Stimulated activated CD8-positive, alpha-beta memory T cell treated with anti-CD3 and anti-CD28 coated beads, Interleukin-15, amount 100 ng/mL, for 24 hours (primary cell): ENCODE data around the gene OR1I1.

Experiments
- DNase-seq: peaks from one replicate; pipeline ENCODE4 v3.0.0-alpha.2; 2020; ENCODE audit warnings: low read depth

OR1I1 gene

DNA sequence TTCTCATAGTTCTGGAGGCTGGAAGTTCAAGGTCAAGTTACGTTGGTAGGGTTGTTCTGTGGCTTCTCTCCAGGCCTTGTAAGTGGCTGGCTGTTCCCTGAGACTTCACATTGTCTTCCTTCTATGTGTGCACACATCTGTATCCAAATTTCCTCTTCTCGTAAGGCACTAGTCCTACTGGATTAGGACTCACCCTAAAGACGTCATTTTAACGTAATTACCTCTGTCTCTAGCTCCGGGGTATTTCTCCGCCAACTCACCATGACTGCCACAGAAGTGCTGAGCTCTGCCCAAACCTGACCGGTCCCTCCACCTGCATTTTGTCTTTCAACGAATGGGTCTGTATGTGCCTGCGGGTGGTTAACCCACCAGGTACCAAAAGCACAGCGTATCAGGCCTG, 16.4 kb downstream of the OR1I1 start:
- no peak for DNase-seq

DNA sequence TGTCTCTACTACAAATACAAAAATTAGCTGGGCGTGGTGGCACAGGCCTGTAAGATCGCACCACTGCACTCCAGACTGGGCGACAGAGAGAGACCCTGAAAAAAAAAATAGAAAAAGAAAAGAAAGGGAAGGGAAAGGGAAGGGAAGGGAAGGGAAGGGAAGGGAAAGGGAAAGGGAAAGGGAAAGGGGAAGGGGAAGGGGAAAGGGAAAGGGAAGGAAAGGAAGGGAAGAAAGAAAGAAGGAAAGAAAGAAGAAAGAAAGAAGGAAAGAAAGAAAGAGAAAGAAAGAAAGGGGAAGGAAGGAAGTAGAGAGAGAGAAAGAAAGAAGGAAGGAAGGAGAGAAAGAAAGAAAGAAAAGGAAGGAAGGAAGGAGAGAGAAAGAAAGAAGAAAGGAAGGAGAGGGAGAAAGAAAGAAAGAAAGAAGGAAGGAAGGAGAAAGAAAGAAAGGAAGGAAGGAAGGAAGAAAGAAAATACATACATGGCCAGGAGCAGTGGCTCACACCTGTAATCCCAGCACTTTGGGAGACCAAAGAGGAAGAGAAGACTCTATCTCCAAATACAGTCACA, 17.1 kb downstream of the OR1I1 start:
- DNase-seq = no peak

DNA sequence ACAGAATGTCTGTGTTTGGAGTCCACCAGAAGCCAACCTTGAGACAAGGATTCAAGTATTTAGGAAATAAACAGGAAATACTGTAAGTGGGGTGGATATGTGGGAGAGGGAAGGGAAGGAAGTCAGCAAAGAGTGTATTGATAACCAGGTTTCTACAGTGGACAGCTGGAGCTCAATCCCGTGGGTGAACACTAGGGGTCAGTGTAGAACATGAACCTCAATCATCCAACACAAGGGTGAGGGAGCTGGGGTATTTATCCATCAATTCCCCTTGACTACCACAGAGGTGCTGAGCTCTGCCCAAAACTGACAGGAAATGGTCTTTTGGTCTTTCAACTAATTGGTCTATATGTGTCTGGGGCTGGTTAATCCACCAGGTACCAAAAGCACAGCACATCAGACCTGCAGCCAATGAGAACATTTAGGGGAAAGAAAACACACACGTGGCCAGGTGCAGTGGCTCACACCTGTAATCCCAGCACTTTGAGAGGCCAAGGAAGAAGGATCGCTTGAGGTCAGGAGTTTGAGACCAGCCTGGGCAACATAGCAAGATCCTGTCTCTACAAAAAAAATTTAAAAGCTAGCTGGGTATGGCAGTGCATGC, 19.6 kb downstream of the OR1I1 start:
- no peak for DNase-seq

DNA sequence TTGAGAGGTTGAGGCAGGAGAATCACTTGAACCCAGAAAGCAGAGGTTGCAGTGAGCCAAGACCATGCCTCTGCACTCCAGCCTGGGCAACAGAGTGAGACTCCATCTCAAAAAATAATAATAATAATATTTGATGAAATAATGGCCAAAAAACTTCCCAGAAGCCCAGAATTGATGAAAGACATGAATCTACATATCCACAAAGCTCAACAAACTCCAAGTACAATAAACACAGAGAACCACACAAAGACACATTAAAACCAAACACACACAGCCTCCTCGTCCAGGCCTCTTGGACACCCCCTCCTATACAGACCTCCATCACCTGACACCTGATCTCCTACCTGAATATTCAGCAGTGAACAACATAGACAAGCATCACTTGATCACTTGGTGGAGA, 22.0 kb downstream of the OR1I1 start:
- no peak for DNase-seq

DNA sequence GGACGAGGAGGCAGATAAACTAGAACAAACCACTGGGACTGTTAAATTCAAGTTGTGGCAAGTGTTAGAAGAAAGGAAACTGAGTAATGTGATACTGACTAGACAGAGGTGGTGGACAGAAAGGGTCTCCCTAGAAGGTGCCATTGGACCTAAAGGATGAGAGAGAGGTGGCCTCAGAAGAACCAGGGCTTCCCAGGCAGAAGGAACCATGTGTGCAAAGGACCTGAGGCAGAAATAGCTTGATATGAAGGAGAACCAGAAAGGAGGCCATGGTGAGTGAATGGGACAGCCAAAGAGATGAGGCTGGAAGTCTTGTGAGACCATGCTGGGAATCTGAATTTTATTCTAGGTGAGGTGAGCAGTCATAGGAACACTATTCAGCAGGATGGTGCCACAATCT, 22.4 kb downstream of the OR1I1 start:
- no peak for DNase-seq

DNA sequence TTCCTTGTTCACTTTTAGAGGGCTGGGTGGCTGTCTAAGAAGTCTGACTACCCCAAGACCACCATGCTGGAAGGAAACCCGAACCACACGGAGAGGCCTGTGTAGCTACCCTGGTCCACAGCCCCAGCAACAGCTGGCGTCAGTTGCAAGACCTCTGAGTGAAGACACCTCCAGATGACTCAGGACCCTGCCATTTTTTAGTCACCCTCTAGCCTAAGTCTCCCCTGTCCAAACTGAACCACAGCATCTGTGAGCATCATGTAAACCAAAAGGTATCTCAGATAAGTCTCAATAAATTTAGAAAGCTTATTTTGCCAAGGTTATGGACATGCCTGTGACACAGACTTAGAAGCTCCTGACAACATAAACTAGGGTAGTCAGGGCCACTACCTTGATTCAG, 23.0 kb downstream of the OR1I1 start:
- no peak for DNase-seq

DNA sequence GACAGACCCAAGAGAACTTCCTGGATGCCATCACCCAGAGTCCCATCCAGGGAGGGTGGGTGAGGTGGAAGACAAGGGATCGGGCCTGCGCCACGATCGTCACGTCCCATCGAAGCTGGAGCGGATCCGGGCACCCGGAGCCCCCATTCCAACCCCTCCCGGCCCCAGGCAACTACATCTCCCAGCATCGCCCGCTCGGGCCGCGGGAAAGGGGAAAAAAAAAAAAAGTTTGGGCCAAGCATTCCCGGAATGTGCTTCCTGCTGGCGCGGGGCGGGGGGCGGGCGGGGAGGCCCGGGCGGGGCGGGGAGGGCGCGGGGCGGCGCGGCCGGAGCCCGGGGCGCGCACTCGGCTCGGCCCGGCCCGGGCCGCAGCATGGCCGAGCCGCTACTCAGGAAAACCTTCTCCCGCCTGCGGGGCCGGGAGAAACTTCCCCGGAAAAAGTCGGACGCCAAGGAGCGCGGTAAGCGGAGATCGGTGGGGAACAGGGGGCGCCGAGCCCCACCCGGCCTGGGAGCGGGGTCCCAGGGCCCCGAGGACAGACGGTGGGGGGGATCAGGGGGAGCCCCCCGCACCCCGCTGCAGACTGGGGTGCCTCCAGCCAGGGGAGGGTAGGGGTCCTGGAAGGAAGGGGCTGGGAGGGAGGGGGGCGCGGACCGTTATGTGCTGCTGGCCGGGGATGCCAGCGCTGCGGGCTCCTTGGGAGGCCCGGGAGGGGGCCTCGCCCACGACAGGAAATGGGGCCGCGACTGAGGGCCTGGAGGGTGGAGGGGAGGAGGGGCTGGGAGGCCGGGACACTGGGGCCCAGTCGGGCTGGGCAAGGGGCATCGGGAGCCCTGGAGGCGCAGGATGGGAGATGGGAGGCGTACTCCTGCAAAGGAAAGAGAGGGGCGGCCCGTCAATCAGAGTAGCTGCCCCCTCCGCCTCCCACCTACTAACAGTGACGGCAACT, 25.3 kb downstream of the OR1I1 start, which contains the start of gene SYDE1:
Gene SYDE1 (plus strand): TSS at position 341 of the 950 bp plus-strand sequence. CDS start 33 bp downstream, at position 374.
- no peak for DNase-seq

DNA sequence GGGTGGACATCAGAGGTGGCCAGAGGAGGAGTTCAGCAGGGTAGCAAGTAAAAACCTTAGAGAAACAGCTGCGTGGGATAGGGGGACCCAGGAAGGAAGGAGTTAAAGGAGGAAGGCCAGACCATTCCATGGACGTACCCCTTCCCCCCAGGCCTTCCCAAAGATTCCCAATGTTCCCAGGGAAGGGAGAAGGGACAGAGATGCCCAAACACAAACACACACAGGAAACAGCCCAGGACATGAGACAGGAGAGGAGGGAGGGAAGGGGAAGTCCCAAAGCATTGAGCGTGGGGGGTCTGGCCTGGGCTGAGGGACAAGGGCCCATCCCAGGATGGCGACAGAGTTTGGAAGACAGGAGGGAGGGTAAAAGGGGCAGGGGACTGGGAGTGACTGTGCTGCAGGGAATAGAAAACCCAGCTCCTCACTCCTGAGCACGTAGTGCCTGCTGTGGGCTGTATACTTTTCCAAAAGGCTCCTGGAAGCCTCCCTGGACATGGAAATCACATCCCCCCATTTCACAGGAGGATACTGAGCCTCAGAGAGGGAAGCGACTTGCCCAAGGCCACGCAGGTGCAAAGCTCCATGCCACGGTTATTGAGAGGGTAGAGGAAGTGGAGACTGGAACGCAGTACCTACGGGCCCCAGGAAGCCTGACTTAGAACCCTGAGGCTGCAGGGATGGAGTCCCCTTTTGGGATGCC, 26.3 kb downstream of the OR1I1 start:
- DNase-seq = no peak

DNA sequence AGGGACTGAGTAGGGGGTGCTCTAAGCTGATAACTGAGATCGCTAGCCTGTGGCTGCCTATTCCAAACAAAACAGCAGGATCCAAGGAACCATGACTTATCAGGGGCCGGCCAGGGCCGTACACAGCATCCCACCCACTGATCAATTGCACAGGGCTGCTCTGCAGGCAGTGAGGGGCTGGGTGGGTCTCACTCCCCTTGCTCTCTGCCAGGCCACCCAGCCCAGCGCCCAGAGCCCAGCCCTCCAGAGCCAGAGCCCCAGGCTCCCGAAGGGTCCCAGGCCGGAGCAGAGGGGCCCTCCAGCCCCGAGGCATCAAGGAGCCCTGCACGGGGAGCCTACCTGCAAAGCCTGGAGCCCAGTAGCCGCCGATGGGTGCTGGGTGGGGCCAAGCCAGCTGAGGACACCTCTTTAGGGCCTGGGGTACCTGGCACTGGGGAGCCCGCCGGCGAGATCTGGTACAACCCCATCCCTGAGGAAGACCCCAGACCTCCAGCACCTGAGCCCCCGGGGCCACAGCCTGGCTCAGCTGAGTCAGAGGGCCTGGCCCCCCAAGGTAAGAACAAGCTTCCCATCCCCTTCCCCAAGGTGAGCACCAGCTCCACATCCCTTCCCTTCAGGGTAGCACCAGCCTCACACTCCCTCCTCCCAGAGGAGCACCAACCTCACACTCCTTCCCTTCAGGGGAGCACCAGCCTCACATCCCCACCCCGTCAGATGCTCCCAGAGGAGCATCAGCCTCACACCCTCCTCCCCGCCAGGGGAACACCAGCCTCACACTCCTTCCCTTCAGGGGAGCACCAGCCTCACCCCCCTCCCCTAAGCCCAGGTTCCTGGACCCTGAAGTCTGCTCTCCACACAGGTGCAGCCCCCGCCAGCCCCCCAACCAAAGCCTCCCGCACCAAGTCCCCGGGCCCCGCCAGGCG, 27.1 kb downstream of the OR1I1 start:
- no peak for DNase-seq

DNA sequence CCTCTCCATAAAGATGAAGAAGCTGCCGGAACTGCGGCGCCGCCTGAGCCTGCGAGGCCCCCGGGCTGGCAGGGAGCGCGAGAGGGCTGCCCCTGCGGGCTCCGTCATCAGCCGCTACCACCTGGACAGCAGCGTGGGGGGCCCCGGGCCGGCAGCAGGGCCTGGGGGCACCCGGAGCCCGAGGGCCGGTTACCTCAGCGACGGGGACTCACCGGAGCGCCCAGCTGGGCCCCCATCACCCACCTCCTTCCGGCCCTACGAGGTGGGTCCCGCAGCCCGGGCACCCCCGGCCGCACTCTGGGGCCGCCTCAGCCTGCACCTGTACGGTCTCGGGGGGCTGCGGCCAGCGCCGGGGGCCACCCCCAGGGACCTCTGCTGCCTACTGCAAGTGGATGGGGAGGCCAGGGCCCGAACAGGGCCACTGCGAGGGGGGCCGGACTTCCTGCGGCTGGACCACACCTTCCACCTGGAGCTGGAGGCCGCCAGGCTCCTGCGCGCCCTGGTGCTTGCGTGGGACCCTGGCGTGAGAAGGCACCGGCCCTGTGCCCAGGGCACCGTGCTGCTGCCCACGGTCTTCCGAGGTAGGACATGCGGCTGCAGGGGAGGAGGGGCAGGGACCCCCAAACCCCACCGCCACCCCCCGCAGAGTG, 27.9 kb downstream of the OR1I1 start:
- no peak for DNase-seq

DNA sequence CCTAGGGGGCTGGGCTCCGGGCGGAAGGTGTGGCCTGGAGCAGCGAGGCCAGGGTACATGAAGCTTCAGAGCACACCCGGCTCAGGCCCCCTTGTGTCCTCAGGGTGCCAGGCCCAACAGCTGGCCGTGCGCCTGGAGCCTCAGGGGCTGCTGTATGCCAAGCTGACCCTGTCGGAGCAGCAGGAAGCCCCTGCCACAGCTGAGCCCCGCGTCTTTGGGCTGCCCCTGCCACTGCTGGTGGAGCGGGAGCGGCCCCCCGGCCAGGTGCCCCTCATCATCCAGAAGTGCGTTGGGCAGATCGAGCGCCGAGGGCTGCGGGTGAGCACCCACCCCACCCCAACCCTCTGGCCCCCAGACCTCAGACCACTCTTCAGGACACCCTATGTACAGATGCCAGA, 28.4 kb downstream of the OR1I1 start:
- DNase-seq = no peak

DNA sequence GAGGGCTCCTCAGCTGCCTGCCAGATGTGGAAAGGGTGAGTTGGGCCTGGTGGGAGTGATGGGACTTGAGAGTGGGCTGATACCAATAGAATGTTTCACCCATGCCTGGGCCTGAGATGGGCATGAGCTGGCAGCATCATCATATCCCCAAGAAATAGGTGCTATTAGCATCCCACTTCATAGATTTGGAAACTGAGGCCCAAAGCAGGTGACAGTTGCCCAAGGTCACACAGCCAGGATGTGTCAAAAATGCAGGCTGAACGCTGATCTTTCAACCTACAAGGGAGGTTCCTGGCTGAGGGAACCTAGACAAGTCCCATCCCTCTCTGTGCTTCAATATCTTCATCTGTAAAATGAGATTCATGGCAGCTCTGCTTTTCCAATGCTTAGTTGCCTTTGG, 29.7 kb downstream of the OR1I1 start:
- DNase-seq = no peak

DNA sequence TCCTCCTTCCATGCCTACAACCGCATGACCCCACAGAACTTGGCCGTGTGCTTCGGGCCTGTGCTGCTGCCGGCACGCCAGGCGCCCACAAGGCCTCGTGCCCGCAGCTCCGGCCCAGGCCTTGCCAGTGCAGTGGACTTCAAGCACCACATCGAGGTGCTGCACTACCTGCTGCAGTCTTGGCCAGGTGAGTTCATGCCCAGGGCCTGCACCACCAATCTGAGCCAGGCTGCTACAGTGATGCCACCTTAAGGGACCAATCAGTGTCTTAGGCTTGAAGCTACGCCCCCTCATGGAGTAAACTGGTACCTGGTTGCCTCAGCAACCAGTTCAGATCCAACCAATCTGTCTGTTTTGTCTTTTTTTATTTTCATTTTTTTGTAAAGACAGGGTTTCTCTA, 30.4 kb downstream of the OR1I1 start:
- no peak for DNase-seq

DNA sequence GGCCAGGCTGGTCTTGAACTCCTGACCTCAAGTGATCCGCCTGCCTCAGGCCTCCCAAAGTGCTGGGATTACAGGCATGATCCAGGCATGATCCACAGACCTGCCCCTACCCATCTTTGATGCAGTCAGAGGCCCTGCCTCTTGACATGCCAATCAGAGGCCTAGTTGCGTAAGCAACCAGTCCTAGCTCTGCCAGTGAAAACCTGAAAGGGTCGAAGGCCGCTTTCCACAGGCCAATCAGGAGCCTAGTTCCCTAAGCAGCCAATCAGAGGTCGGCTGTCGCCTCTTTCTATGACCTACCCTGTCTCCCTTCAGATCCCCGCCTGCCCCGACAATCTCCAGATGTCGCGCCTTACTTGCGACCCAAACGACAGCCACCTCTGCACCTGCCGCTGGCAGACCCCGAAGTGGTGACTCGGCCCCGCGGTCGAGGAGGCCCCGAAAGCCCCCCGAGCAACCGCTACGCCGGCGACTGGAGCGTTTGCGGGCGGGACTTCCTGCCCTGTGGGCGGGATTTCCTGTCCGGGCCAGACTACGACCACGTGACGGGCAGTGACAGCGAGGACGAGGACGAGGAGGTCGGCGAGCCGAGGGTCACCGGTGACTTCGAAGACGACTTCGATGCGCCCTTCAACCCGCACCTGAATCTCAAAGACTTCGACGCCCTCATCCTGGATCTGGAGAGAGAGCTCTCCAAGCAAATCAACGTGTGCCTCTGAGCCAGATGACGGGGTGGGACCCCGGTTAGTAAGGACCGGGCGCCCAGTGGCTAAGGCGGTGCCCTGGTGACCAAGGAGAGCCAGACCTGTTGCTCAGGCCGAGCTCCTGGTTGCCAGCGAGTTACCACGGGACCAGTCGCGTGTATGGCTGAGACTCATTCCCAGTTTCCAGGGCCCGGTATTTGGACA, 31.5 kb downstream of the OR1I1 start:
- no peak for DNase-seq

DNA sequence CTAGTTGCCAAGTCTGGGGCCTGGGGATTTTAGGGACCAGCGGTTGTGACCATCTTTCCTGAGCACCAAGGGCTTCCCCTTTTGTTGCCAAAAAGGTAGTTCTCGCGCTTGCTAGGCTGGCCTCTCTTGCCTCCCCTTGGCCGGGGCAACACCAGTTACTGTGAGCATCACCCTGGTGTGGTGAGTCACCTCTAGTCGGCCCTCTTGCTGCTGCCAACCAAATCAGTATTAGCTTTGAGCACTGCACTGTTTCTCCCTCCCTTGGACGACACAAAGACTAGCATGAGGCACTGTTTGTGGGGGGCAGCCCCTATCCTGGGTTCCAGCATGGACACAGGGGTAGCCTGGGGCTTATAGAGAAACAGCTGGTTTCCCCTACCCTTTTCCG, 32.1 kb downstream of the OR1I1 start:
- DNase-seq = no peak

DNA sequence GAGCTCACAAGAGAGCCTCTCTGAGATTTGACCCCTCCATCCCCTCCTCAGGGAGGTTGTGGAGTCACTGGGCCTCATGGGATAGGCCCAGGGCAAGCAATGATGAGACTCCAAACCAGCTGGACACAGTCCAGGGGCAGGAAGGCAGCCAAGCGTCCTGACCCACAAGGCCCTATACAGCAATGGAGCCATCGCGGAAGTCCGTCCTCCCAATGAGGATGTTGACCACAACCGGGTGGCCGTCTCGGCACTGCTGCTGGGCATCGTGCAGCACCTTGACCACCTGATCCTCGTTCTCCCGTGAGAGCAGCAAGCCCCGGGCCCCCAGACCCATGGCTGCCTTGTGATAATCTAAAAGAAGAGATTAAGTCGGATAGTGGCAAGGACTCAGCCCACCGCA, 33.1 kb downstream of the OR1I1 start:
- no peak for DNase-seq

DNA sequence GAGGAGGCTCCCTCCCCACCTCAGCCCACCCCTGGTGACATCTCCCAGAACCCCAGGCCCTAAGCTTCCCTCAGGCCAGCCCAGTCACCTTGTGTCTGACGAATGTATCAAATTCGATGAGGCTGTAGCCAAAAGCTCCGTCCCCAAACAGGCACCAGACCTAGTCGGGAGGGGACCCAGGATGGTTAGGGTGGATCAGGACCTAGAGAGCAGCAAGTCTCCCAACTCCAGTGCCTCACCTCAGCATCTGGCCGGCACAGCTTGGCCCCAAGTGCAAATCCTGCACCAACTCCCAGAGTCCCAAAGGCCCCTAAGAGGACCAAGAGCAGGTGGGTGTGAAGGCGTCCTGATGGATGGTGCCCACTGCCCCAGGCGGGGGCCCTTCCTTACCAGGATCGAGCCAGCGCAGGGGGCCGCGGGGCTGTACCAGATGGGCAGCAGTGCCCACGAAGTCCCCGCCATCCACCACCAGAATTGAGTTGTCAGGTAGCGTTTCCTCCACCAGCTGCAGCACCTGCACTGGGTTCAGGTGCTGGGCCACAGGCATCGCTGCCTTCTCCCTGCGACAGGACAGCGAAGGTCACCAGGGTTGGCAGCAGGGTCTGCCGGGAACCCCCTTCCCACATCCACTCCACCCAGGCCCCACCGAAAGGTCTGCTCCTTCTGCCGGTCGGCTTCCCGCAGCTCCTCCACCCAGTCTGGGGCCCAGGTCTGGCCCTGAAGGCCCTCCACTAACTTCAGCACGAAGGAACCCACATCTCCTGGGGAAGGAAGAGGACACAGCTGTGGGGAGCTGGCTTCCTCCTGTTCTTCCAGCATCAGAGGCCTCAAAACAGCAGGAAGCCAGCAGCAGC, 34.0 kb downstream of the OR1I1 start:
- DNase-seq = no peak

DNA sequence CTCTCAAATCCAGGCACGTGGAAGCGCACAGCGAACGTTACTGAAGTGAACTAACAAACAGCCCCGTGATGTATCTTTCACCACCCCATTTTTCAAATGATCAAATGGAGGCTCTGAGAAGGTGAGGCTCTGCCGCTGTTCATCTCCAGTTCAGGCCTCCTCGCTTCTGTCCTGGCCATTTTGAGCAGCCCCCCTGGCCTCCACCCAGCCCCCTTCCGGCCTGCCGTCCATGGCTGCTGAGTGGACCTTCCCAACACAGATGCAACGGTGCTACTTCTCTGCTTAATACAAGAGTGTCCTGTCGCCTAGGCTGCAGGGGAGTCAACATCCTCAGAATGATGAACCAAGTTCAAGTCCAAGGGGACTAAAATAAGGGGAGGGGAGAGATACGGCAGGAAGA, 34.8 kb downstream of the OR1I1 start:
- no peak for DNase-seq

DNA sequence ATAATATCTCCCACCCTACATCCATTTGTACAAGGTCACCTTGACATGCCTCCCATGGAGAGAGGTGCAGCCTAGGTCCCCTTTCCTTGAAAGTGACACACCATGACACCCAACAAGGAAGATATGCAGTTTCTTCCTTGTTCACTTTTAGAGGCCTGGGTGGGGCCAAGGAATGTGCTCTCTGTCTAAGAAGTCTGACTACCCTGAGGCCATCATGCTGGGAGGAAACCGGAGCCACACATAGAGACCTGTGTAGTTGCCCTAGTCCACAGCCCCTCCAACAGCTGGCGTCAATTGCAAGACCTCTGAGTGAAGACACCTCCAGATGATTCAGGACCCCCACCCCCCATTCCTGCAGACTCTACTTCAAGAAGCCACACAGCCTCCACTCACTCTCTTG, 36.2 kb downstream of the OR1I1 start:
- no peak for DNase-seq
